ENCODE results near the gene SYNE1. TPM values are rescaled to one million over a fixed set of nuclear protein-coding genes. Genes with fewer than 3 reads are reported as not detected.
A peak's percentile ranks its signal among the peaks of the same experiment; 100 is the strongest.

Gene SYNE1
- total and polyA plus RNA-seq, 2 experiments from 2014 or later = 14.6 to 83.9 TPM

DNA sequence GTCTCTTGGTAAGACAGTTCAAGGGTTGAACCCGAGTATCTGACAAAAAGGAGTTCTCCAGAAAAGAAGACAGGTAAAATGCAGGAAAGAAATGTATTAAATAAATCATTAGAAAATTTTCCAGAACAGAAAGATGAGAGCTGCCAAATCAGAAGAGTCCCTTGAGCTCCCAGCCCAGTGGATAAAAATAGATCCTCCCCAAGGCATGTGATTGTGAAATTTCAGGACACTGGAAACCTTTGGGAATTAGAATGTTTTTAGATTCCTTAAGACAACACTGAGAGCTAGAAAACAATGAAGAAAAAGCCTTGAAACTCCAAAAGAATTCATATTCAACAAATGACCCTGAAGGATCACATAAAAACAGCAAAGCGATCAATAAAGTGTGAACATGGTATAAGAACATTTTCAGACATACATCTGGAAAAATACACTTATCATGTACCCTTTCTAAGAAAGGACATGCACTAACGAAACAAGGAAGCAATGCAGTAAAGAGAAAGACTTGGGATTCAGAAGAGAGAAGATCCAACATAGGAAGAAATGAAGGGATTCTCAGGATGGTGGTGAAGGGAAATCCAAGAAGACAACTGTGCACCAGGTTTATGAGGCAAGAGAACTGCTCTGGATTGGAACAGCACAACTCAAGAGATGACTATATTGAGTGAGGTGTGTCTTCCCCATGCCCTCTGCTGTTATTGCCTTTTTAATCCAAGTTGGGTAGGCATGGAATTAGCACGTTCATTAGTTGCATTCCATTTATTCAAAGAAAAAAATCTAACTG is 390.4 kb downstream of the SYNE1 start:
- H3K9me3 ChIP-seq (ENCODE audit: low read depth) = no peaks in the 10 kb centered on the region
- peak; percentile 8 to 55 for DNase-seq (ENCODE audit: low read depth in 1 of 2, low spot score in 1 of 2)
- no peak overlapping the region for H3K4me3 ChIP-seq
- no peak for TF ChIP-seq CTCF (IDR thresholded peaks at IDR 0.05; ENCODE audit: low read depth, low read length)
- H3K36me3 ChIP-seq = peaks cover 20% of the 10 kb centered on the region
- H3K4me1 ChIP-seq (ENCODE audit: low read depth) = peaks cover 6% of the 10 kb centered on the region
- no peaks in the 10 kb centered on the region for H3K27me3 ChIP-seq
- H3K27ac ChIP-seq = no peak overlapping the region

DNA sequence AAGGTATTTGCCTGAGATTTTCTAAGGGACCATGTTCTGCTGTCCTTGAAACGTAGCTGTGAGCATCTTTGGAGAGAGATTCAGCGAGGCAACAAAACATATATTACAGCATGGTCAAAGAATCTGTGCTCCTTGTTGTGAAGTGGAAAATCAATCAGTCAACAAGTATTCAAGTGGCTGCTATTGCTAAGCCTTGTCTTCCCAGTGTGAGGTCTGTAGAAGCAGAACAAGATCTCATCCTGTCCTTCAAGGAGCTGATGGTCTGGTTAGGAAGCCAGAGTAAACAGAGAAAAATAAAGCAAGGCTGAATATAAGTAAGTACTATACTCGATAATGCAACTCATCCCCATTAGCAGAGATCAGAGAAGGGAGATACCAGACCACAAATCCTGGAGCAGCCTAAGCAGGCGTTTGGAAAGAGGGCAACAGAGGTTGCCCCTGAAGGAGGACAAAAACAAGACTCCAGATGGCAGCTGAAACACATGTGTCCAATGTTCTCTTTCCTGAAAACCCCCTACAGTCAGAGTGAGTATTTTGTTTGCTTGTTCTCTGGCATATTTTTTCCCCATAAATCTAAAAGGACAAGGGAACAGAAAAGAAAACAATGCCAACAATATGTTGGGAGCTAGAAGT is 392.0 kb downstream of the SYNE1 start:
- H3K27me3 ChIP-seq = no peaks in the 10 kb centered on the region
- DNase-seq (ENCODE audit: low read depth in 1 of 2, low spot score in 1 of 2) = peak in 1 of 2 donors; percentile 34
- no peaks in the 10 kb centered on the region for H3K9me3 ChIP-seq (ENCODE audit: low read depth)
- H3K4me1 ChIP-seq (ENCODE audit: low read depth) = peaks cover 6% of the 10 kb centered on the region
- peaks cover 20% of the 10 kb centered on the region for H3K36me3 ChIP-seq
- H3K4me3 ChIP-seq = no peak overlapping the region
- no peak overlapping the region for H3K27ac ChIP-seq
- TF ChIP-seq CTCF (IDR thresholded peaks at IDR 0.05; ENCODE audit: low read depth, low read length) = no peak

GRCh38 chr6:152241013-152241766 is 396.0 kb downstream of the SYNE1 start:
- no peaks in the 10 kb centered on the region for H3K9me3 ChIP-seq (ENCODE audit: low read depth)
- peaks cover 3% of the 10 kb centered on the region for H3K4me1 ChIP-seq (ENCODE audit: low read depth)
- H3K36me3 ChIP-seq = peaks cover 32% of the 10 kb centered on the region
- no peak for TF ChIP-seq CTCF (IDR thresholded peaks at IDR 0.05; ENCODE audit: low read depth, low read length)
- H3K4me3 ChIP-seq = no peak overlapping the region
- H3K27ac ChIP-seq = no peak overlapping the region
- no peaks in the 10 kb centered on the region for H3K27me3 ChIP-seq
- DNase-seq (ENCODE audit: low read depth in 1 of 2, low spot score in 1 of 2) = peak in 1 of 2 donors; percentile 42

DNA sequence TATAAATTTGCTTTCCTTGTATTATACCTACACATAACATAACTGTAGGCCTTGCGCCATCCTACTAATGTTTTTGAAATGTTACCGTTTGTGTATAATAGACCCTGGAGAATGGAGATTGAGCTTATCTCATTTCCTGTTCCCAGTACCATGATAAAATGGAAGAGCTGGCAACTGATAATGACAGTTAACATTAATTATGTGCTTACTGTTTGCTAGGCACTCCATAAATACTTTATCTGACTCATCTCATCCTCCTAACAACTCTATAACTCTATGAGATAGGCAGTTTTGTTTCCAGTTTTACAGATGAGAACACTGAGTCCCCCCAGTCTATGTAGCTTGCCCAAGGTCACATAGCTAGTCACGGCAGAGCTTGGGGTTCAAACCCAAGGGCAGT is 396.7 kb downstream of the SYNE1 start:
- Histone ChIP-seq H3K27ac (no peak overlapping the region), H3K36me3 (peaks cover 39% of the 10 kb centered on the region), H3K4me1 (ENCODE audit: low read depth) (no peaks in the 10 kb centered on the region), H3K4me3 (no peak overlapping the region), H3K9me3 (ENCODE audit: low read depth) (no peaks in the 10 kb centered on the region), H3K27me3 (no peaks in the 10 kb centered on the region)
- no peak for TF ChIP-seq CTCF (IDR thresholded peaks at IDR 0.05; ENCODE audit: low read depth, low read length)
- DNase-seq (ENCODE audit: low read depth in 1 of 2, low spot score in 1 of 2) = no peak

DNA sequence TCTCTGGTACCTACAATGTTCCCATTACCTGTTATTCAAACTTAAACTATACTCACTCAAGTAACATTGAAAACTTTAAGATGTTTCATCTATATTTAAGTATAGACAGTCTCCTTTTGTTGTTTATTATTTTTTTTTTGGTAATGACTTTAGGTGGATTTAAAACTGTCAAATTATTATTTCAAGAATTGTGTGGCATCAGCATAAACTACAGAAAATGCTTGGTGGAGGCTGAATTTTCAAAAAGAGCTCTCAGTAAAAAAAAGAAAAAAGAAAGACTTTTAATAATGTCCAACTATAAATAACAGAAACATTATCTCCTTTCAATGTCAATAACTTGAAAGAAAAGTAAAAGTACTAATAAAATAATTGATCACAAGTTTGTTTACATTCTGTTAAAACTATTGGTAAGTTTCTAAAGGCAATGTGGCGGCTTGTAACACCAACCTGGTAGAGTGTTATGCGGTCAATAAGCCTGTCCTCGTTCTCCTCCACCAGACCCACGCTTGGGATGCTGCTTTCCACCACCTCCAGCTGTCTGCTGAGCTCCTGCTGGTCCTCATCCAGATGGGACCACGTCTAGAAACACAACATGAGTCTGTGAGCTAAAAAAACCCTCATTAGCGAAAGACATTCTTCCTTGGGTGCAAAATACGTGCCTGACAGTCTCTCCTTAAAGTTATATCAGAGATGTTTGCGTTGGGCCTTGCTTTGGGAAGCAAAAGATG is 400.6 kb downstream of the SYNE1 start:
- no peaks in the 10 kb centered on the region for H3K4me1 ChIP-seq (ENCODE audit: low read depth)
- H3K9me3 ChIP-seq (ENCODE audit: low read depth) = no peaks in the 10 kb centered on the region
- peaks cover 37% of the 10 kb centered on the region for H3K36me3 ChIP-seq
- DNase-seq (ENCODE audit: low read depth in 1 of 2, low spot score in 1 of 2) = no peak
- no peak overlapping the region for H3K27ac ChIP-seq
- H3K27me3 ChIP-seq = no peaks in the 10 kb centered on the region
- no peak for TF ChIP-seq CTCF (IDR thresholded peaks at IDR 0.05; ENCODE audit: low read depth, low read length)
- H3K4me3 ChIP-seq = no peak overlapping the region

All from cardiac muscle cell (in vitro differentiated cells and primary cell).